ENCODE measurements around the gene SNPH.

The SNPH gene

DNA sequence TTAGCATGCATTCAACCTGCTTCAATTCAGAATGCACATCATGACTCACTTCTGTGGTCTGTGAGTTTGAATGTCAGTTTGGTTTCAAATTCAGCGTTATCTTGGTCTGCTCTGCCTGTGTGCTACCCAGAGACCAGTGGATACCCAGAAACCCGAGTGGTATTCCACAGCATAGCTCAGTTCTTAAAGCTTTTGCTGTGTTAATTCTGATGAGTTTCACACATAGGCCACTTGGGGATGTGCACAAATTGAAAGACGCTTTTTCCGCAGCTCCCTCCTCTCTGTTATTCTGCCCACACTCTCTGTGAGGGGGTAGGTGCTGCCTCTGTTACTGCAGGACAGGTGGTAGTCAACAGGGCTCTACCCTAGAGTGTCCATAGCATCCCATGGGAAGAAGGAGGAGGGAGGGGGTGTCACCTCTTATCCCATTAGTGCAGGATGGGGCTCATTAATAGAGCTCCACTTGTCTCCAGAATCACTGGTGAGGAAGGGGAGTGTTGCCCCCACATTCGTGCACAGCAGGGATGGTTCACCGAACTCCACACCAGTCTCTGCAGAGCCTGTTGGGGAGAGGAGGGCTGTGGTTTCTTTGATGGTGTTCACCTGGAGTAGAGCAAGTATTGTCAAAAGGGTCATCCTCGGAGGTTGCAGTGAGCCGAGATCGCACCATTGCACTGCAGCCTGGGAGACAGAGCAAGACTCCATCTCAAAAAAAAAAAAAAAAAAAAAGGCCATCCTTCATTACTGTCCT is 92.0 kb downstream of the SNPH start:
- no peak for TF ChIP-seq POLR2AphosphoS5 (IDR thresholded peaks at IDR 0.05; ENCODE audit: low read depth, low read length)
- TF ChIP-seq SIN3A (IDR thresholded peaks at IDR 0.05; ENCODE audit: borderline replicate concordance, insufficient read depth, low read length): no peak
- TF ChIP-seq, protein P1, sequence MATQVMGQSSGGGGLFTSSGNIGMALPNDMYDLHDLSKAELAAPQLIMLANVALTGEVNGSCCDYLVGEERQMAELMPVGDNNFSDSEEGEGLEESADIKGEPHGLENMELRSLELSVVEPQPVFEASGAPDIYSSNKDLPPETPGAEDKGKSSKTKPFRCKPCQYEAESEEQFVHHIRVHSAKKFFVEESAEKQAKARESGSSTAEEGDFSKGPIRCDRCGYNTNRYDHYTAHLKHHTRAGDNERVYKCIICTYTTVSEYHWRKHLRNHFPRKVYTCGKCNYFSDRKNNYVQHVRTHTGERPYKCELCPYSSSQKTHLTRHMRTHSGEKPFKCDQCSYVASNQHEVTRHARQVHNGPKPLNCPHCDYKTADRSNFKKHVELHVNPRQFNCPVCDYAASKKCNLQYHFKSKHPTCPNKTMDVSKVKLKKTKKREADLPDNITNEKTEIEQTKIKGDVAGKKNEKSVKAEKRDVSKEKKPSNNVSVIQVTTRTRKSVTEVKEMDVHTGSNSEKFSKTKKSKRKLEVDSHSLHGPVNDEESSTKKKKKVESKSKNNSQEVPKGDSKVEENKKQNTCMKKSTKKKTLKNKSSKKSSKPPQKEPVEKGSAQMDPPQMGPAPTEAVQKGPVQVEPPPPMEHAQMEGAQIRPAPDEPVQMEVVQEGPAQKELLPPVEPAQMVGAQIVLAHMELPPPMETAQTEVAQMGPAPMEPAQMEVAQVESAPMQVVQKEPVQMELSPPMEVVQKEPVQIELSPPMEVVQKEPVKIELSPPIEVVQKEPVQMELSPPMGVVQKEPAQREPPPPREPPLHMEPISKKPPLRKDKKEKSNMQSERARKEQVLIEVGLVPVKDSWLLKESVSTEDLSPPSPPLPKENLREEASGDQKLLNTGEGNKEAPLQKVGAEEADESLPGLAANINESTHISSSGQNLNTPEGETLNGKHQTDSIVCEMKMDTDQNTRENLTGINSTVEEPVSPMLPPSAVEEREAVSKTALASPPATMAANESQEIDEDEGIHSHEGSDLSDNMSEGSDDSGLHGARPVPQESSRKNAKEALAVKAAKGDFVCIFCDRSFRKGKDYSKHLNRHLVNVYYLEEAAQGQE (IDR thresholded peaks at IDR 0.05; ENCODE audit: insufficient read depth in 1 of 2, low read depth in 2 of 2, low read length in 2 of 2): no peak
- no peak for TF ChIP-seq FOXP2 (optimal IDR thresholded peaks at IDR 0.05; ENCODE audit: borderline replicate concordance, extremely low read depth, extremely low read length, insufficient read depth)
- TF ChIP-seq TAF1 (IDR thresholded peaks at IDR 0.05; ENCODE audit: borderline replicate concordance, insufficient read depth, low read length): no peak

Data from PFSK-1 (cell line).